ENCODE measurements around the gene PRSS56. TPM values are rescaled to one million over a fixed set of nuclear protein-coding genes. Genes with fewer than 3 reads are reported as not detected.

The PRSS56 gene
- not detected for total RNA-seq

DNA sequence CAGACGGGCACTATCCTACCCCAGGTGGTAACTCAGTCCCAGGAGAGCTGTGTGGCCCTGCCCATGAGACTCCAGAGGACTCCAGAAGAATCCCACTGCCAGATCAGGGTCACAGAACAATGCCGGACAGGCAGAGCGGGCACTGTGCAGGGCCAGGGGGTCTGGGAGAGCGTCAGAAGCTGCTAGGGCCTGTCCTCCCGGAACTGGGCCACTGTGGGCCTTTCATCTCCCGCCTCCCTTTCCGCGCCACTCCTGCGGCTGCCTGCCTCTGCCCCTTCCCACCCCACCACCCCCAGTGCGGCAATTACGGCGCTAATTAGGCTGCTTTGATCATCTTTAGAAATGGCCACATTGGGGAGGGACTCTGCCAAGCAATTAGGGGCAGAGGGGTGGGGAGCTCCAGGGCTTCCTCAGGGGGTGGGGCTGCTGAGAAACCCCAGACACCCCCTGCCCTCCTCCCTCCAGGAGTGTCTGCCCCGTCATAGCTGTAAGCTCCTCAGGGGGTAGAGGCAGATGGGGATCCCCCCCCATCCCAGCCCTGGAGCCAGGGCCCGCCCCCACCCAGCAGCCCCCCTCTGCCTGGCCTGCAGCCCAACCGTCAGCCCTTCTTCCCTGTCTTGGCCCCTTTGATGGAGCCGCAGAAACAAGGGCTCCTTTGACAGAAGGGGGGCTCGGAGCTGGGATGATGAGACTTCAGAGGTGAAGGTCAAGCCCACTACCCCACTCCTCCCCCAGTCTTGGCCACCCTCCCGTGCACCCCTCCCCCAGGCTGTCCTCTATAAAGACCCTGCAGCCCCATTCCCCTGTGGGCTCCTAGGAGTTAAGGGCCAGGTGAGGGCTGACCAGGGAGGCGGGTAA is at the start of gene PRSS56:
TSS of gene PRSS56 (plus strand) at position 808 of the 858 bp plus-strand sequence. CDS start 211 bp downstream, outside the sequence.
- Histone ChIP-seq H3K4me3 (no peak within 1 kb of the TSS), H3K4me1 (peaks cover 3% of the 10 kb centered on the region), H3K36me3 (no peaks in the 10 kb centered on the region), H3K9me3 (no peaks in the 10 kb centered on the region), H3K27ac (no peak within 1 kb of the TSS), H3K9ac (ENCODE audit: low read depth in 2 of 2, low read length in 2 of 2) (no peak within 1 kb of the TSS), H3K27me3 (peaks cover 35% of the 10 kb centered on the region)
- TF ChIP-seq, protein P1, sequence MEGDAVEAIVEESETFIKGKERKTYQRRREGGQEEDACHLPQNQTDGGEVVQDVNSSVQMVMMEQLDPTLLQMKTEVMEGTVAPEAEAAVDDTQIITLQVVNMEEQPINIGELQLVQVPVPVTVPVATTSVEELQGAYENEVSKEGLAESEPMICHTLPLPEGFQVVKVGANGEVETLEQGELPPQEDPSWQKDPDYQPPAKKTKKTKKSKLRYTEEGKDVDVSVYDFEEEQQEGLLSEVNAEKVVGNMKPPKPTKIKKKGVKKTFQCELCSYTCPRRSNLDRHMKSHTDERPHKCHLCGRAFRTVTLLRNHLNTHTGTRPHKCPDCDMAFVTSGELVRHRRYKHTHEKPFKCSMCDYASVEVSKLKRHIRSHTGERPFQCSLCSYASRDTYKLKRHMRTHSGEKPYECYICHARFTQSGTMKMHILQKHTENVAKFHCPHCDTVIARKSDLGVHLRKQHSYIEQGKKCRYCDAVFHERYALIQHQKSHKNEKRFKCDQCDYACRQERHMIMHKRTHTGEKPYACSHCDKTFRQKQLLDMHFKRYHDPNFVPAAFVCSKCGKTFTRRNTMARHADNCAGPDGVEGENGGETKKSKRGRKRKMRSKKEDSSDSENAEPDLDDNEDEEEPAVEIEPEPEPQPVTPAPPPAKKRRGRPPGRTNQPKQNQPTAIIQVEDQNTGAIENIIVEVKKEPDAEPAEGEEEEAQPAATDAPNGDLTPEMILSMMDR (IDR thresholded peaks at IDR 0.05), result no peak
- no peak for DNase-seq
- intact Hi-C loops (cut with DNase I), result loop anchor here (2.0 kb wide), 1 partner anchor 73 kb away; no protein-coding TSS in a partner anchor

DNA sequence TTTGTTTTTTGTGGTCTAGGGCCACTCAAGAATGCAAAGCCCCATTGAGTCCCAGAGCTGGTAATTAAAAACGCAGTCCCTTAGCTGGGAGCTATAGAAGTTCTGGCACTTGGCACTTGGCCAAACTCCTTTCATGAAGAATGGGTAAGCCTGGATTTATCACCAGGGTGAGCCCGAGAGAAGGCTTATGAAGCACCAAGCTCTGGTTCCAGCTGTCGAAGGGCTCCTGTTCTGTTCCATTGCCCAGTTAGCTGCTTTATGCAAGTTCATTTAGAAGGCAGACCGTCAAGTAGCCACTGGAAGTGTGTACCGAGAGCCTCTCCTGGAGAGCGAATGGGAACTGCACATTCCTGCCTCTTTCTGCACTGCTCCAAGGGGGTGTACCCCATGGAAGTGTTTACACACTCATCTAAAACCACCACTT is 46.7 kb upstream of the PRSS56 start:
- TF ChIP-seq, protein P1 (IDR thresholded peaks at IDR 0.05), result no peak
- no peak overlapping the region for H3K9ac ChIP-seq (ENCODE audit: low read depth in 2 of 2, low read length in 2 of 2)
- DNase-seq, result no peak
- no peaks in the 10 kb centered on the region for H3K9me3 ChIP-seq
- H3K27me3 ChIP-seq, result no peaks in the 10 kb centered on the region
- no peaks in the 10 kb centered on the region for H3K36me3 ChIP-seq
- no peak overlapping the region for H3K4me3 ChIP-seq
- no peaks in the 10 kb centered on the region for H3K4me1 ChIP-seq
- intact Hi-C loops (cut with DNase I), result no loop called here
- H3K27ac ChIP-seq, result no peak overlapping the region

GRCh38 chr2:232476045-232476444 is 44.1 kb upstream of the PRSS56 start:
- Histone ChIP-seq H3K36me3 (no peaks in the 10 kb centered on the region), H3K4me3 (no peak overlapping the region), H3K9ac (ENCODE audit: low read depth in 2 of 2, low read length in 2 of 2) (no peak overlapping the region), H3K27ac (no peak overlapping the region), H3K9me3 (no peaks in the 10 kb centered on the region), H3K27me3 (no peaks in the 10 kb centered on the region), H3K4me1 (no peaks in the 10 kb centered on the region)
- intact Hi-C loops (cut with DNase I), result no loop called here
- DNase-seq, result no peak
- TF ChIP-seq, protein P1 (IDR thresholded peaks at IDR 0.05), result no peak

GRCh38 chr2:232476791-232477190 is 43.4 kb upstream of the PRSS56 start:
- no peak overlapping the region for H3K27ac ChIP-seq
- intact Hi-C loops (cut with DNase I), result no loop called here
- no peaks in the 10 kb centered on the region for H3K27me3 ChIP-seq
- no peaks in the 10 kb centered on the region for H3K9me3 ChIP-seq
- TF ChIP-seq, protein P1 (IDR thresholded peaks at IDR 0.05), result no peak
- H3K36me3 ChIP-seq, result no peaks in the 10 kb centered on the region
- H3K9ac ChIP-seq (ENCODE audit: low read depth in 2 of 2, low read length in 2 of 2), result no peak overlapping the region
- H3K4me1 ChIP-seq, result no peaks in the 10 kb centered on the region
- no peak overlapping the region for H3K4me3 ChIP-seq
- no peak for DNase-seq

DNA sequence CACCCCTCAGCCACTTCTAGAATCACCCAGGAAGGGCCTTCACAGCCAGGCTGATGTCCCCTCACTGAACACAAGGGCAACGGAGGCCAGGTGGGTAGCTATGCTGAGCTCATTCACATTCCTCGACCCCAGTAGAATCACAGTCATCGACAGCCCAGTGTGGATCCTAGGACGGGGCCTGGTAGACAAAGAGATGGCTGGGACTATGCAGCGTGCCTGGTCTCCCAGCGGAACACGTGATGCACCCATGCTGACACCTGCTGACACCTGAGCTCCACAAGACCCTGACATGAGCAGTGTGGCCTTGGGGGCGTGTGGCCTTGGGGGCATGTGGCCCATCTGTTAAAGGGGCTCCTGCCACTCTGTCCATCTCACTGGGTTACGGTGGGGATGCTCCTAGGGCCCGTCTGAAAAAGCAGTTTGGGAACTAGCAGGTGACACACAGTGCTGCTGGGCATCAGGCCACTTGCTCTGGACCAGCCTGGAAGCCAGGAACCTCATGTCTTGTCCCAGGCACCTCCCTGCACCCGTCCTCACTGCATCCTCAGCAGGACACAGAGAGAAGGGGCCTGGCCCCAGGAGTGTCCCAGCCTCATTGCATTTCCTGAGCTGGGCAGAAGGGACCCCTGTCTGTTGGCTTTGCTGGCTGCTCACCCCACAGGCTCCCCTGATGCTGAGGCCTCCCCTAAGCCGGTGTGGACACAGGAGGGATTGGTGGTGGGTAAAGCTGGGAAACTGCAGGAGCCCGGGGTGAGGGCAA is 42.3 kb upstream of the PRSS56 start:
- Histone ChIP-seq H3K27ac (no peak overlapping the region), H3K9me3 (no peaks in the 10 kb centered on the region), H3K4me3 (no peak overlapping the region), H3K4me1 (no peaks in the 10 kb centered on the region), H3K36me3 (no peaks in the 10 kb centered on the region), H3K27me3 (no peaks in the 10 kb centered on the region), H3K9ac (ENCODE audit: low read depth in 2 of 2, low read length in 2 of 2) (no peak overlapping the region)
- no peak for DNase-seq
- TF ChIP-seq, protein P1 (IDR thresholded peaks at IDR 0.05), result no peak
- intact Hi-C loops (cut with DNase I), result no loop called here
